Measurements from ENCODE around the gene CYTH2. TPM values are rescaled to one million over a fixed set of nuclear protein-coding genes. Genes with fewer than 3 reads are reported as not detected.
"Not testable (repeated sequence)": the region's sequence is repeated elsewhere in the genome, so short reads cannot be mapped to it uniquely, and the experiment has no call there.

The CYTH2 gene
- total RNA-seq, 4 donors from 2014 or later, result 91.6 to 232 (median 139) TPM

DNA sequence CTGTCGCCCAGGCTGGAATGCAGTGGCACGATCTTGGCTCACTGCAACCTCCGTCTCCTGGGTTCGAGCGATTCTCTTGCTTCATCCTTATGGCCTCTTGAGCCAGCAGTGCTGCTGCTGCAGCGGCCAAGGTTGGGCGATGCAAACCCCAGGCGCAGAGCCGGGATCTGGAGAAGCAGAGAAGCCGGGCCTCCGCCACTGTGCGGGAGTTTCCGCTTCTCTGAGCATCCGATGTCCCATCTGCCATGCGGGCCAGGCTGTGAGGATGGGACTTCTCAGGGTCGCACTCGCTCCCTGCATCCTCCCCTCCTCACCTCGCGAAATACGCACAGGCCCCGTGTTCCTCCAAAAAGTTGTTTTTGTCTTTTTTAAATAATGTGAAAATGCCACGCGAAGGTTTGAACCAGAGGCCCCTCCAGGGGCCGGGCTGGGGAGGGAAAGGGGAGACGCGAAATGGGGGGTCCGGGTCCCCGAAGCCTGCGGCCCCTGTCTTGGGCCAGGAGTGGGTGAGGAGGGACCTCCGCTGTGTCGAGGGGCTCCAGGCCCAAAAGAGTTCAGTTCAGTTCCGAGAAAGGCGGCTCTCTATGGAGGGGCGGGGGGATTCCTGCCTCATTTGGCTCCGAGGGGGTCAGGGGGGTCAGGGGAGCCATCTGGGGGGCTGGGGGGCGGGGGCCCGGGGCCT, 15.9 kb downstream of the CYTH2 start:
- H3K27me3 ChIP-seq, result no peaks in the 10 kb centered on the region
- DNase-seq, result no peak
- H3K27ac ChIP-seq, result no peak overlapping the region
- no peaks in the 10 kb centered on the region for H3K36me3 ChIP-seq
- 78 to 81% methylated on average over 32 to 33 of the region's 37 CpGs for WGBS, 2 donors
- no peak overlapping the region for H3K4me3 ChIP-seq (replicated peaks in 1 of 3)
- H3K4me1 ChIP-seq, result peaks cover 11 to 23% of the 10 kb centered on the region in 2 donors
- H3K9me3 ChIP-seq, result no peaks in the 10 kb centered on the region
- TF ChIP-seq POLR2A (IDR thresholded peaks at IDR 0.05), result no peak
- TF ChIP-seq, protein P1, sequence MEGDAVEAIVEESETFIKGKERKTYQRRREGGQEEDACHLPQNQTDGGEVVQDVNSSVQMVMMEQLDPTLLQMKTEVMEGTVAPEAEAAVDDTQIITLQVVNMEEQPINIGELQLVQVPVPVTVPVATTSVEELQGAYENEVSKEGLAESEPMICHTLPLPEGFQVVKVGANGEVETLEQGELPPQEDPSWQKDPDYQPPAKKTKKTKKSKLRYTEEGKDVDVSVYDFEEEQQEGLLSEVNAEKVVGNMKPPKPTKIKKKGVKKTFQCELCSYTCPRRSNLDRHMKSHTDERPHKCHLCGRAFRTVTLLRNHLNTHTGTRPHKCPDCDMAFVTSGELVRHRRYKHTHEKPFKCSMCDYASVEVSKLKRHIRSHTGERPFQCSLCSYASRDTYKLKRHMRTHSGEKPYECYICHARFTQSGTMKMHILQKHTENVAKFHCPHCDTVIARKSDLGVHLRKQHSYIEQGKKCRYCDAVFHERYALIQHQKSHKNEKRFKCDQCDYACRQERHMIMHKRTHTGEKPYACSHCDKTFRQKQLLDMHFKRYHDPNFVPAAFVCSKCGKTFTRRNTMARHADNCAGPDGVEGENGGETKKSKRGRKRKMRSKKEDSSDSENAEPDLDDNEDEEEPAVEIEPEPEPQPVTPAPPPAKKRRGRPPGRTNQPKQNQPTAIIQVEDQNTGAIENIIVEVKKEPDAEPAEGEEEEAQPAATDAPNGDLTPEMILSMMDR (IDR thresholded peaks at IDR 0.05), result no peak
- intact Hi-C loops (cut with DNase I), result no loop called here

DNA sequence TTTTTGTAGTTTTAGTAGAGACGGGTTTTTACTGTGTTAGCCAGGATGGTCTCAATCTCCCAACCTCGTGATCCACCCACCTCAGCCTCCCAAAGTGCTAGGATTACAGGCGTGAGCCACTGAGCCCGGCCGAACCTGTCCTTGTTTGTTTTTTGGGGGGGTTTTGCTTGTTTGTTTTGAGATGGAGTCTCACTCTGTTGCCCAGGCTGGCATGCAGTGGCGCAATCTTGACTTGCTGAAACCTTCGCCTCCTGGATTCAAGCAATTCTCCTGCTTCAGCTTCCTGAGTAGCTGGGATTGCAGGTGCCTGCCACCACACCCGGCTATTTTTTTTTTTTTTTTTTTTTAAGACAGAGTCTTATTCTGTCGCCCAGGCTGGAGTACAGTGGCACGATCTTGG, 17.5 kb downstream of the CYTH2 start:
- intact Hi-C loops (cut with DNase I); H3K36me3 ChIP-seq; H3K9me3 ChIP-seq; H3K4me3 ChIP-seq (replicated peaks in 1 of 3); DNase-seq; H3K27me3 ChIP-seq; H3K27ac ChIP-seq: not testable (repeated sequence)
- peaks cover 20 to 34% of the 10 kb centered on the region in 2 donors for H3K4me1 ChIP-seq
- 89 to 90% methylated on average over 10 of the region's 10 CpGs for WGBS, 2 donors

DNA sequence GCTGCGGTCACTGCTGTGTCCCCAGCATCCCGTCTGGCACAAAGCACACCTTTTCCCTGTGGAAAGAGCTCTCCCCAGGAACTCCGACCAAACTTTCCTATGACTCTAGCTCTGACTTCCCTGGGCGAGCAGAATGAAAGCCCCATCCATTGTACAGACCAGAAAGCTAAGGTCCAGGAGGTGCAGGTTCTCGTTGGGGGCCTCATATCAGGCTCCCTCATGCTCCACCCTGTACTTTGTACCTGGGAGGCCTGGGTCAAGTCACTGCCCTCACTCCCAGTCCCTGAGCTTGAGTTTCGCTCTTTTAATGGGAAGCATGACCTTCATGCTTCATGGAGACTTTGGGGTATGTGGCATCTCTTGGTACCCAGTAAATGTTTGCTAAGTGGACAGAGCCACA, 18.4 kb downstream of the CYTH2 start:
- DNase-seq, result no peak
- no peaks in the 10 kb centered on the region for H3K36me3 ChIP-seq
- intact Hi-C loops (cut with DNase I), result no loop called here
- peaks cover 20 to 36% of the 10 kb centered on the region in 2 donors for H3K4me1 ChIP-seq
- no peaks in the 10 kb centered on the region for H3K27me3 ChIP-seq
- H3K27ac ChIP-seq, result peak overlapping the region; percentile 52 to 80 (median 61)
- H3K4me3 ChIP-seq (replicated peaks in 1 of 3), result no peak overlapping the region
- H3K9me3 ChIP-seq, result no peaks in the 10 kb centered on the region
- 77 to 91% methylated on average over 6 of the region's 6 CpGs for WGBS, 2 donors
- TF ChIP-seq, protein P1 (IDR thresholded peaks at IDR 0.05), result no peak
- no peak for TF ChIP-seq POLR2A (IDR thresholded peaks at IDR 0.05)

DNA sequence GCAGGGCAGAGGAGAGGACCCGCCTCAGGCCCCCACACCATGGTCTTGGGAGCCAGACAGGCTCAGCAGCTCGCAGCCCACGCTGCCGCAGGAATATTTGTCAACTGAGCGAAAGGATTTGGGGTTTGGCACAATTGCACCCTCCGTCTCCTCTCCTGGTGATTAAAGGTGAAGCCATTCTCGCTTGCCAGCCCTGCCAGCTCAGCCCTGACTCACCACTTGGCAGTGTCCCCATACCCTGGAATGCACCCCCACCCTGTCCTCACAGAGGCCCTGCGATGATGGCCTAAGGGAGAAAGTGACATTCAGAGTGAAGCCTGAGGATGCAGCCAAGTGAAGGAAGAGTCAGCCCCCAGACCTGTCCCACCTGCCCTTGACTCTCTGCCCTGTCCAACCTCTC, 18.8 kb downstream of the CYTH2 start:
- DNase-seq, result peak; percentile 91 to 93
- TF ChIP-seq, protein P1 (IDR thresholded peaks at IDR 0.05), result no peak
- TF ChIP-seq POLR2A (IDR thresholded peaks at IDR 0.05), result no peak
- Histone ChIP-seq H3K4me3 (replicated peaks in 1 of 3) (no peak overlapping the region), H3K4me1 (peaks cover 20 to 36% of the 10 kb centered on the region in 2 donors), H3K9me3 (no peaks in the 10 kb centered on the region), H3K27ac (peak overlapping the region; percentile 61 to 80 (median 80)), H3K27me3 (no peaks in the 10 kb centered on the region), H3K36me3 (no peaks in the 10 kb centered on the region)
- WGBS, 2 donors, result 48 to 53% methylated on average over 2 to 8 of the region's 8 CpGs
- intact Hi-C loops (cut with DNase I), result no loop called here

DNA sequence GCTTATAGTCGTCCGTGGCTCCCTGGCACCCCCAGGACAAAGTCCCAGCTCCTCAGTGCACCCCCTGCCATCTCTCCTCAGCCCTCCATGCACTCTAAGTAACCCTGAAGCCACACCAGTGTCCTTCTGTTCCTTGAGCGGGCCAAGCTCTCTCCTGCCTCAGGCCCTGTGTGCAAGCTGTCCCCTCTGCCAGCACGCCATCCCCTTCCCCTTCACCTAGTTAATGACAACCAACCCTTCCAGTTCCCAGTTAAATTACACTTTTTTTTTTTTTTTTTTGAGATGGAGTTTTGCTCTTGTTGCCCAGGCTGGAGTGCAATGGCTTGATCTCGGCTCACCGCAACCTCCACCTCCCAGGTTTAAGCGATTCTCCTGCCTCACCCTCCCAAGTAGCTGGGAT, 19.3 kb downstream of the CYTH2 start:
- DNase-seq; intact Hi-C loops (cut with DNase I); H3K4me3 ChIP-seq (replicated peaks in 1 of 3); H3K36me3 ChIP-seq; H3K27me3 ChIP-seq; H3K9me3 ChIP-seq: not testable (repeated sequence)
- Histone ChIP-seq H3K27ac (peak overlapping the region; percentile 61 to 80 (median 80)), H3K4me1 (peaks cover 20 to 36% of the 10 kb centered on the region in 2 donors)
- 89% methylated on average over 7 of the region's 7 CpGs for WGBS, 2 donors

DNA sequence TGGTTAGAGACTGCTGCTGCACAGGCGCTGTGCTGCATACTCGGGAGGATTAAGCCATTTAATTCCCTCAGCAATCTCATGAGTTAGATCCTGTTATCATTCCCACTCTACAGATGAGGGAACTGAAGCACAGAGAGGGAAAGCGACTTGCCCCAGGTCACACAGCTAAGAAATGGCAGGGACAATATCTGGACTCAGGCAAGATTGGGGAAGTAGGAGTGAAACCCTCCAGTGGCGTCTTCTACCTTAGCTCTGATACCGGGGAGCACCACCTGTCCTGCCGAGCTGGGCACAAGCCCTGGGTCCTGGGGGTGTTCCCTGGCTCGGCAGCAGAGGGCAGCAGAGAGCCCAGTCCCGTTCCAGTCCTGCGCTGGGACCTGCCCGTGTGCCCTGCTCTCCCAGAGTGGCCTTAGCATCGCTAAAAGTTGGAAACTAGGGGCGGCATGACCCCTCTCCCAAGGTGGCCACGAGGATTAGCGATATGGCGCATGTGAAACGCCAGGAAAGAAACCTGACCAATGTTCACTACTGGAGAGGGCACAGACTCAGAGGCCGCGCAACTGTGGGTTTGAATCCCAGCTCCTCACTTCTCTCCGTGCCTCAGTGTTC, 20.5 kb downstream of the CYTH2 start:
- peak; percentile 76 to 79 for DNase-seq
- H3K9me3 ChIP-seq, result no peaks in the 10 kb centered on the region
- 32 to 41% methylated on average over 7 to 17 of the region's 19 CpGs for WGBS, 2 donors
- no peak overlapping the region for H3K4me3 ChIP-seq (replicated peaks in 1 of 3)
- H3K27me3 ChIP-seq, result no peaks in the 10 kb centered on the region
- TF ChIP-seq, protein P1 (IDR thresholded peaks at IDR 0.05), result peak; percentile 89 to 96 (median 91)
- TF ChIP-seq POLR2A (IDR thresholded peaks at IDR 0.05), result no peak
- no peak overlapping the region for H3K27ac ChIP-seq
- intact Hi-C loops (cut with DNase I), result no loop called here
- peaks cover 23 to 42% of the 10 kb centered on the region in 2 donors for H3K4me1 ChIP-seq
- no peaks in the 10 kb centered on the region for H3K36me3 ChIP-seq
